HG03442 (cell line): ENCODE measurements around the gene CFAP157.

Source experiments
- ATAC-seq: cut with Tn5 transposase; IDR thresholded peaks from one replicate; pipeline ENCODE4 v1.9.1; 2021; ENCODE audit warnings: mild to moderate bottlenecking, moderate library complexity; ENCODE audit not compliant: unreplicated experiment

The CFAP157 gene

DNA sequence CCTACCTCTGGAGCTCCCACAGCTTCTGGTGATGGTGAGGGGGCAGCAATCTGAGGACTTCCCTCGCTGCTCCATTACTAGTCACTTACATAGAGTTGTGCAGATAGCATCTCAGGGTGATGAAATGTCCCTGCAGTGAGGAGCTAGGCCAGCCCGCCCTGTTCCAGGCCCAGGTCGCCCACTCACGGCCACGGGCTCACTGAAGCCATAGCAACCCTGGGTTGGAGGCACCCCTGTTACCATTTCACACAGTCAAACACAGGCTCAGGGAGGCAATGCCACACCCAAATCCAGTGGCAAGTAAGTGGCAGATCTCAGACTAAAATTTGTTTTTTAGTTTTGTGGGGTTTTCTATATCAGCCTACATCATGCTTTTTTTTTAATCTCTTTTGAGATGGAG is 52.1 kb downstream of the CFAP157 start:
- ATAC-seq, result no peak

DNA sequence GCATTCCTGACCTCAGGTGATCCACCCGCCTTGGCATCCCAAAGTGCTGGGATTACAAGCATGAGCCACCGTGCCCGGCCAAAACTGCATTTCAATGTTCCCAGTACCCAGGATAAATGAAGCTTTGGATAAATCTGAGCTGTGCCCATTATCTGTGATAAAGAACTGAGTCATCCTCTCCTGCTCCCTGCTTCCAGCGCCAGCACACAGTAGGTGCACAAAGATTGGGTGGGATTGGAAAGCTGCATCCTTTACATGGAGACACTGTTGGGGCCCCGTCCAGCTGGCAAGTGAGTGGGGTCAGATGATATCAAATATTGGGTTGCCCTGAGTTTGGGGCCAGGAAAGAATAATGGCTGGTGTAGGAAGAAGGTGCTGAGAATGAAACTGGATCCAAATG is 54.3 kb downstream of the CFAP157 start:
- no peak for ATAC-seq

- no peak for ATAC-seq
These were observed 54.7 kb downstream of the CFAP157 start for GRCh38 chr9:127761491-127761956.

DNA sequence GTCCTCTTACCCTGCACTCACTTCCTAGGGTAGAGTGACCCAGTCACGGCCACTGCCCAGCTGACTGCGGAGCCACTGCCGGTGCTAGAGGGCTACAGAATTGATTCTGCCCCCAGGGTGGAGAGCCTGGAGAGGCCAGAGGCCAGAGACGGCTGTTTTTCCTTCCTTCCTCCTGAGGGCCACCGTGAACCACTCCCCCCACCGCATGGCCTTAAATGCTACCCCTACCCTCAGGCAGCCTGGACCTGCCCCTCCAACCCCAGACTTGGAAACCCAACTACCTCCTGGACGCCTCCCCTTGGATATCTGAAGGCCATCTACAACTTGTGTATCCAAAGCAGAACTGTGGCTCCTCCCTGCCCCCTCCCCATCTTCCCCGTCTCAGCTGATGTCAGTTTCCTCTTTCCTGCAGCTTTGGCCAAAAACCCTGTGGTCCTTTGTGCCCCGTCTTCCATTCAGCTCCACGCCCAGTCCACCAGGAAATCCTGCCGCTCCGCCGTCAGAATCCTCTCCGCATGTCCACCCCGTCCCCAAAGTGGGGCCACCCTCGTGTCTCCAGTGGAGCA is 55.4 kb downstream of the CFAP157 start:
- ATAC-seq, result no peak

- no peak for ATAC-seq
These were observed 57.2 kb downstream of the CFAP157 start for GRCh38 chr9:127763918-127764384.

- ATAC-seq, result no peak
These were observed 58.6 kb downstream of the CFAP157 start for GRCh38 chr9:127765418-127765817.
